Hematopoietic multipotent progenitor cell (in vitro differentiated cells): Measurements from ENCODE around the gene NFILZ. TPM values are rescaled to one million over a fixed set of nuclear protein-coding genes. Genes with fewer than 3 reads are reported as not detected.

Source experiments
- DNase-seq, 3 donors: peaks; one replicate each; pipeline ENCODE4 v3.0.0-alpha.2; 2011 to 2015; ENCODE audit warnings: low read depth in 2 of 3, low spot score in 2 of 3
- total RNA-seq: library from RNA; depleted of rRNA; stranded (reverse); fragments of >200 nt; gene quantifications from one replicate; pipeline ENCODE4 v1.2.3, GENCODE V29; 2012

The NFILZ gene
- total RNA-seq, 1 donor, result not detected

DNA sequence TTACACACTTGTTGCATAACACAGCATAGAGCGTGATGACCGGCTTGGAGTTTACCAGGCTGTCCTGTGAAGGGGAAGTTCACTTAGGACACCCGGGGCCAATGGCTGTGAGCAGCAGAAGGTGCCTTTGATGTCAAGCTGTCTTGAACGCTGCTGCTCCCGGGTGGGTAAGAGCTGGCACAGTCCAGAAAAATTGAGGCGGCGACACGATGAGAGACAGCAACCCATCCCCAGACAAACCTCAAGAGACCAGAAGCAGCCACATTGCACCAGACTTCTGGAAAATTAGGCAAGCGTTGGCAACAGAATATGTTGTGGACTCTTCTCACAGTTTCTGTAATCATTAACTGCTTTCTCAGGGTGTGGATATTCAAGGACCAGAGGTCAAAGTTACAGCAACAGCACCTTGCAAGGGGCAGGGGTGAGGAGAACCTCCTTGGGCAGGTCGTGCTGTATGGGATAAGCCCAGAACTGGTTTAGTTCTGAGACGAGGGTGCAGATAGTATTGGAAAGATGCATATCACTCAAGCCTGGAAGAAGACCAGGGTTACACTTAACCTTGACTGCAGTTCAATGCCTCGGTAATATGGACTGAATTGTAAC, 10.1 kb downstream of the NFILZ start:
- no peak for DNase-seq

DNA sequence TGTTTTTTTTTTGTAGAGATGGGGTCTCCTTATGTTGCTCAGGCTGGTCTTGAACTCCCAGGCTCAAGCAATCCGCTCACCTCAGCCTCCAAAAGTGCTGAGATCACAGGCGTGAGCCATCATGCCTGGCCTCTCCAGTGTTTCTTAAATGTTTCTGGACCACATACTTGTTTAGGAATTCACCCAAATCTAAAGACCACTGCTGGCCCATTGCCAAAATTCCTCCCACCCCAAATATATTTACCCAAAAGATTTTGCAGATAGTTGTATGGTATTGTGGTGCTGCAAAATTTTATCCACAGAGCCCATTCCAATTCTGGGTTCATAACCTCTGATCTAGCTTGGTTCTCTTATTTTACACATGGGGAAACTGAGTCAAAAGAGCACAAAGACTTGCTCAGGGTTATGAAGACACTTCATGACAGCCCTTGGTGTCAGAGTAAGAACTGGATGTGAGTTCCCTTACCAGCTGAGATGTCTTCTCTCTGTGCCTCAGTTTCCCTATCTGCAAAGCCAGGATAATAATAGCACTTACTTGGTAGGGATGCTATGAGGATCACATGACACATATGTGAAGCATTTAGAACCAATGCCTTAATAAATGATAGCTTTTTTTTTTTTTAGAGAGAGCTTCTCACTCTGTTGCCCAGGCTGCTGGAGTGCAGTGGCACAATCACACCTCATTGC, 10.9 kb downstream of the NFILZ start:
- DNase-seq, result no peak

DNA sequence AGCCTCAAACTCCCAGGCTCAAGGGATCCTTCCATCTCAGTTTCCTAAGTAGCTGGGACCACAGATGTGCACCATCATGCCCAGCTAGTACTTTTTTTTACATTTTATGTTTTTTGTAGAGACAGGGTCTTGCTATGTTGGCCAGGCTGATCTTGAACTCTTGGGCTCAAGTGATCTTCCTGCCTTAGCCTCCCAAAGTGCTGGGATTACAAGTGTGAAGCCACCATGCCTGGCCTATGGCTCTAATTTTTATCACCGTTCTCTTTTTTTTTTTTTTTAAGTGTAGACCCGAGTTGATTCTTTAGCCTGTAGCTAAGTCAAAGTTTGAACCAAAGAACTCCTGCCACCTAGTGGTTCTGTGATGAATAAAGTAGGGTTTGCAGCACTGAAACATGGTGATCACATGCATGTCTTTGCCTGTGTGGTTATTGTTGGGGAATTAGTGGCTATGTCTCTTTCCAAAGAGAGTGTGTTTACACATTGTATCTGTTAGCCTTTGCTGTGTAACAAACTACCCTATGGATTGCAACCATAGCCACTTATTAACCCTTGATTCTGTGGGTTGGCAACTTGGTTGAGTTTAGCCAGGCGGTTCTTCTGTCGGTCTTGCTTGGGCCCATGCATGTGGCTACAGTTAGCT, 11.6 kb downstream of the NFILZ start:
- peak in 2 of 3 donors; percentile 61 to 81 for DNase-seq

DNA sequence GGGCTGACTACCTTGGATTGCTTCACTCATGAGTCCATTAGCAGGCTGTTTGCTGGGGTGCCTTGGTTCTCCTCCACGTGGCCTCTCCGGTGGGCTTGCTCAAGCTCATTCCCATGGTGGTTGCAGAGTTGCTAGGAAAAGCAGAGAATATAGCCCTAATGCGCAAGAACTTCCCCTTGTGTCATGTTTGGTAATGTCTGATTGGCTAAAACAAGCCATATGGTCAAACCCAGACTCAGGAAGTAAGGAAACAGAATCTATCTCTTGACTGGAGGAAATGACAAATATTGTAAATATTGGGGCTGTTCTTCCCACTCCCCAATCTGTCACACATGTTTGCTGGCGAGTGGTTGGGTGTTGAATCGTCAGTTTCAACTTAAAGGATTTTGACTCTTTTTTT, 12.1 kb downstream of the NFILZ start:
- no peak for DNase-seq

DNA sequence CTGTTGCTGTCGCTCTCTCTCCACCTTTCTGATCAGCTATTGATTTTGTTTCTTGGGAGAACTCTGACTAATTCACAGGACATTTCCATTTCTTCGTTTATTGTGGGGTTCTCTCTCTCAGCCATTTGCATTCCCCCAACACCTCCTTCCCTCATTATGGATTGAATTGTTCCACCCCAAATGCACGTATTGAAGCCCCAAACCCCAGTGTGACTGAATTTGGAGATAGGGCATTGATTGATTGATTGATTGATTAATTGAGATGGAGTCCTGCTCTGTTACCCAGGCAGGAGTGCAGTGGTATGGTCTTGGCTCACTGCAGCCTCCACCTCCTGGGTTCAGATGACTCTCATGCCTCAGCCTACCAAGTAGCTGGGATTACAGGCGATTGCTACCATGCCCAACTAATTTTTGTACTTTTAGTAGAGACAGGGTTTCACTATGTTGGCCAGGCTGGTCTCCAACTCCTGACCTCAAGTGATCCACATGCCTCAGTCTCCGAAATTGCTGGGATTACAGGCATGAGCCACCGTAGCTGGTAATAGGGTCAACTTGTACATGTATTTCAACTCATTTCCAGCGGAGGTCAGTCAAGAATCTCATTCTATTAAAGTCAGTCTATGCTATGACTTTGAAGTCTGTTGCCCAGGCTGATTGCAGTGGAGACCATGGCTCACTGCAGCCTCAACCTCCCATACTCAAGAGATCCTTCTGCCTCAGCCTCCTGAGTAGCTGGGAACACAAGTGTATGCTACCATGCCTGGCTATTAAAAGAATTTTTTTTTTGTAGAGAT, 13.6 kb downstream of the NFILZ start:
- peak in 1 of 3 donors; percentile 26 for DNase-seq

DNA sequence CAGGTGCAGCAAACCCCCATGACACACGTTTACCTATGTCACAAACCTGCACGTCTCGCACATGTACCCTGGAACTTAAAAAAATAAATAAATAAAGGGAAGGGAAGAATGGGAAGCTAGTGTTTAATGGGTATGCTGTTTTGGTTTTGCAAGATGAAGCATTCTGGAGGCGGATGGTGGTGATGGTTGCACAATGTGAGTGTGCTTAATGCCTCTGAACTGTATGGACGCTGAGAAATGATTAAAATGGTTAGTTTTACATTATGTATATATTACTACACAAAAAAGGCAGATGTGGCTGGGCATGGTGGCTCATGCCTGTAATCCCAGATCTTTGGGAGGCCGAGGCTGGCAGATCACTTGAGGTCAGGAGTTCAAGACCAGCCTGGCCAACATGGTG, 17.8 kb downstream of the NFILZ start:
- DNase-seq, result no peak

DNA sequence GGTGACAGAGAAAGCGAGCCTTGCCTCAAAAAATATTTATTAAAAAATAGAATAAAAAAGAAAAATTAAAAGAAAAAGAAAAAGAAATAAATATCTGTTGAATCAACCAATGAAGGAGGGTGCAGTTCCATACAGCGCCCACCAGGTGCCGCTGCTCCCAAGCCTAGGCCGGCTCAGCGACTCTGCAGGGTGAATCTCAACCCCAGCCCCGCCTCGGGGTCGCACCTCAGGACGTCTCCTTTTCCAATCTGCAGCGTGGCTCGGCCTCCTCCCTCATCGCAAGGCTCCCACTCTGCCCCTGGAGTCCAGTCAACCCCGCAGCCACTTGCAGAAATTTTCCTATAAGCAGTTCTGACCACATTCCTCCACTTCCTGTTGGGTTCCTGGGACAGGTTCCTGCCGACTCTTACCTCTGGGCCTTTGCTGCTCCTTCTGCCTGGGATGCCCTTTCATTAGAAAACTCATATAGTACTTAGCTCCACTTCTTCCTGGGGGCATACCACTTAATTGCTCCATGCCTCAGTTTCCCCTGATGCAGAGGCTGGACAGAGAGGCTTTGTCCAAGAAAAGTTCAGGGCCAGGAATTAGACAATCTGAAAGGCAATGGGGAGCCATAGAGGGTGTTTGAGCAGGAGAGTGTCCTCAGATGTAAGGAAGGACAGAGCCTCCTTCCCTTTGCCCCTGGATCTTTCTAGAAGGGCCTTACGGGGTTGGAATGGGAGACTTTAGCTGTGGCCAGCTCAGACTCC, 24.3 kb downstream of the NFILZ start:
- DNase-seq, result peak; percentile 53 to 69 (median 64)

DNA sequence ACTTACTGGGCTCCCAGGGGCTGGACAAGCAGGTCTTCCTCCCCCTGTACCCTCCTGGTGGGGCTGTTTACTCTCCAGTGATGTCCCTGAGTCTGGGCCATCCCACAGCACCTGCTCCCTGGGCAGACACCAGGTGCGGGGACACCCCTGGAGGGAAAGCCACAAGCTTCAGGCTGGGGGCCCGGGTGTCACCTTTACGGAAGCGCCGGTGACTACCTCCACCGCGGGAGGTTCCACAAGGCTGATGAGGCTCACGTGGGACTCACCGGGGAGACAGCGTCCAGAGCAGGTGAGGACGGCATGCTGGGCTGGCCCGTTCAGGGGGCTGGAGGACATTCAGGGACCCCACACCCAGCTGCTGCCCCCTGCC, 24.9 kb downstream of the NFILZ start:
- DNase-seq, result no peak

DNA sequence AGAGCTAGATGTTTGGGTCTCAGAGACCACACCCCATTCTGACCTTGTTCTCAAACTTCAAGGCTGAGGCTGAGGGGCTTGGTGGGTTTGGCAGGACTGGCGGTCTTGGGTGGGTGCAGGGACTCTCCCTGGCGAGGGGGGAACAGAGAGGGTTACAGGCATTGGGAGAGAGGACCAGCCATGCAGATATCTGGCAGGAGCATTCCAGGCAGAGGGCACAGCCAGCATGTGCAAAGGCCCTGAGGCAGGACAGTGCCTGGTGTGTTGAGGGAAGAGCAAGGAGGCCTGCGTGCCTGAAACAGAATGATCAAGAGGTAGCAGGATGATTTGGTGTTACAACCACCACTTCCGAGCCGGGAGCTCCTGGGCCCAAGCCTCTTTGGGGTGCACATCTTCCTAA, 27.4 kb downstream of the NFILZ start:
- DNase-seq, result no peak

DNA sequence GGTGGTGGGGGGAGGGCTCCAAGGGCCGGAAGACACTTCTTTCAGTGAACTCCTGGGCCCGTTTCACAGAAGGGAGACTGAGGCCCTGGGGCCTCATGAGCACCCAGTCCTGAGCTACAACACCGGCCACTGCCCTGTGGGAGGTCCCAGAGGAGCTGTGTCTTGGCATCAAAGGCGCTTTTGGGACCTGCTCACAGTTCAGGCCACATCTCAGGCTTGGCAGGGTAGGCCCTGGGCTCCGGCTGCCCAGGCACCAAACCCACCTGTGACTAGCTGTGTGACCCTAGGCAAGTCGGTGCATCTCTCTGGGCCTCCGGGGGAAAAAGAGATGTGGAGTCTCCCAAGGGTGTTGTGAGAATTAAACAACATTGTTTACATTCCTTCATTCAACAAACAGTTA, 29.5 kb downstream of the NFILZ start:
- DNase-seq, result no peak

DNA sequence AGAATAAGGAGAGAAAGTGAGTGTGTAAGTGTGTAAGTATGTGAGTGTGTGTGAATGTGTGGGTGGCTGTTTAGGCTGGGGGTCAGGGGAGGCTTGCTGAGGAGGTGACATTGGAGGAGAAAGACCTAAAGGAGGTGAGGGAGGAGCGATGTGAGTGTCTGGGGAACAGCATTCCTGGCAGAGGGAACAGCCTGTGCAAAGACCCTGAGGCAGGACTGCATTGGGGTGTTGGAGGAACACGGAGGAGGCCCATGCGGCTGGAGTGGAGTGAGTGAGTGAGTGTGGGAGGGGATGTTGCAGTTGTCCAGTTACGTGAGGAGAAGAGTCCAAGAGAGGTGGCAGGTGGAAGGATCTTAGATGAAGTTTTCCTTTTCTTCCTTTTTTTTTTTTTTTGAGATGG, 31.8 kb downstream of the NFILZ start:
- no peak for DNase-seq

DNA sequence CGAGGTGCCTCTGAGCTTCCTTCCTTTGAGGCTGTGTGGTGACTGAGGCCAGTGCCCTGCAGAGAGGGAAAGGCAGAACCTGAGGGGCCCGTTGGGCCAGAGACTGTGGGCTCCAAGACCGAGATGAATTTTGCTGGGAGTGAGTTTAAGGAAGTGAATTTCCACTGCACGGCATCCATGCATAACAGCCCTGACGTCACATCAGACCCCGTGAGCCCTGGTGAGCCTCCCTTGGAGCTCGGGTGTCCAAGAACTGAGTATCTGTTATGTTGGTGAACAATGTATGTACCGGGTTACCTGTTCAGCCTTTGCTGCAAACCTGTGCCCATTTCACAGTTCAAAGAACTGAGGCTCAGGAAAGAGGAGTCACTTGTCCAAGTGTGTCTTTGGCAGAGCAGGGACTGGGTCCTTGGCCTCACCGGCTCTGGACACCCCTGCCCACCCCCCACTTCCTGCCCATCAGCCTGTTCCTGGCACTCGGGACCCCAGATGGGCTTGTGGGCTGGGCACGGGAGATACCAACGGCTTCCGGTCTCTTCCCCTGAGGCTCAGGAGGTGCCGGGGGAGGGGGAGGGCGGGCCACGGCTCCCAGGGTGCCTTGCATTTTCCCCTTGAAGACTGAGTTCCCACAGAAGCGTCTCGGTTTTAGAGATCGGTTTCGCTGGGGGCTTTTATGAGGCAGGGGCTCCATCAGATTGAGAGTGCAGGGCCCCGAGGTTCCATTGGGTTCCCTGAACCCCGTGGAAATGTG, 33.7 kb downstream of the NFILZ start:
- DNase-seq, result peak in 2 of 3 donors; percentile 28 to 36

DNA sequence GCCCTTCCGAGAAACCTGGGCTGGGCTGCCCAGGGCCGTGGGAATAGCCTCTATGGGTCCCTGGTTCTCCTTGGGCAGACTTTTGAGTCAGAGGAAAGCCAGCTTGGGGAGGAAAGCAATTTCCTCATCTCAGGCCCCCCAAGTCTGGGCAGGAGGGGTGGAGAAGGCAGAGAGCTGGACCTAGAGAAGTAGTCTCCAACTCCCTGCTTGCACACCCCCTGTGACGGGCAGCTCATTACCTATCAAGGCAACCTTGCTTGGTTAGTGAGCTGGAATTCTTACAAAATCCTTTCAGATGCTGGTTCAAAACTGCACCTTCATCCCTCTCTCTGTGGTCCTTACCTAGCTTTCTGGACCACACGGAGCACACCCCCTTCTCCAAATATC, 34.2 kb downstream of the NFILZ start:
- no peak for DNase-seq

DNA sequence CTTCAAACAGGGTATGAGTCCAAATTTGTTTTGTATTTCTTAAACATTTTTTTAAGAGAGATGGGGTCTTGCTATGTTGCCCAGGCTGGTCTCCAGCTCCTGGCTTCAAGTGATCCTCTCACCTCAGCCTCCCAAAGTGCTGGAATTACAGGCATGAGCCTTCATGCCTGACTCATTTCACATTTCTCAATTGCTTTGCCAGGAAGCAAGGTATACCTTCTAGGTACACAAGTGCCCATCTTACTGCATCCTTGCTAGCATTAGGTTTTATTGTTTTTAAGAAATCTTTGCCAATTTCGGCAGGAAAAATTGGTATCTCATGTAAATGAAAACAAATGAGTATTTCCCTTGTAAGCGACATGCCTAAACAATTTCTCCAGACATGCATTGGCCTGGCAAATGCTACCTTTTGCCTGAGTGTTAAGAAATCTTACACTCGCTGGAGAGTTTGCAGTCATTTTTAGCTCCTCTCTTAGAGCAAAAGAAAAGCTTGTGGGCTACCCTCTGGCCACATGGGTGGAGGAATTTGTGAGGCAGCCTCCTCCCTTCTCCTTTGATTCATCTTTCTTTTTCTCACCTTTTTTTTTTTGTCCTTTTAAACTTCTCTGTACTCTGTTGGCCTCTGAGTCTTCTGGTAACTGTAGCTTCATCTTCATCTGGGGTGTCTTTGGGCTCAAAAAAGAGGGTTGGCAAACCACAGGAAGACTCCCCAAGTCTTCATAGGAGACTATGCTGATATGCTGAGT, 35.2 kb downstream of the NFILZ start:
- DNase-seq, result no peak

DNA sequence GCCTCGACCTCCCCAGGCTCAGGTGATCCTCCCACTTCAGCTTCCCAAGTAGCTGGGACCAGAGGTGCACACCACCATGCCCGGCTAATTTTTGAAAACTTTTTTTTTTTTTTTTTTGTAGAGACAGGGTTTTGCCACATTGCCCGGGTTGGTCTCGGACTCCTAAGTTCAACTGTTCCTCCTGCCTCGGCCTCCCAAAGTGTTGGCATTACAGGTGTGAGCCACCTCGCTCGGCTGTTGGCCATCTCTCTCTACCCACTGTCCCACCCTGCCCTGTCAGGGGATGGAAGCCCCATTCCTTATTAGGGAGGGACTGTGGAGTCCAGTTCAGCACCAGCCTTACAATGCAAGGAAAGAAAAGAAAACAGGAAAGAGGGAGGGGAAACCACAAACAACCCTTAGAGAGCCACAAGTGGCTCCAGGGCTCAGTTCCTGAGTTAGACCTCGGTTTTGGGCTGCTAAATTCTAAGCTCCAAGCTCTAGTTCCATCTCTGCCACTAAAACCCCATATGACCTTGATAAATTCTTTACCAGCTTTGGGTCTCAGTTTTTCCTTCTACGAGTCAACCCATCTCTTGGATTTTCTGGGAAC, 36.5 kb downstream of the NFILZ start:
- no peak for DNase-seq

DNA sequence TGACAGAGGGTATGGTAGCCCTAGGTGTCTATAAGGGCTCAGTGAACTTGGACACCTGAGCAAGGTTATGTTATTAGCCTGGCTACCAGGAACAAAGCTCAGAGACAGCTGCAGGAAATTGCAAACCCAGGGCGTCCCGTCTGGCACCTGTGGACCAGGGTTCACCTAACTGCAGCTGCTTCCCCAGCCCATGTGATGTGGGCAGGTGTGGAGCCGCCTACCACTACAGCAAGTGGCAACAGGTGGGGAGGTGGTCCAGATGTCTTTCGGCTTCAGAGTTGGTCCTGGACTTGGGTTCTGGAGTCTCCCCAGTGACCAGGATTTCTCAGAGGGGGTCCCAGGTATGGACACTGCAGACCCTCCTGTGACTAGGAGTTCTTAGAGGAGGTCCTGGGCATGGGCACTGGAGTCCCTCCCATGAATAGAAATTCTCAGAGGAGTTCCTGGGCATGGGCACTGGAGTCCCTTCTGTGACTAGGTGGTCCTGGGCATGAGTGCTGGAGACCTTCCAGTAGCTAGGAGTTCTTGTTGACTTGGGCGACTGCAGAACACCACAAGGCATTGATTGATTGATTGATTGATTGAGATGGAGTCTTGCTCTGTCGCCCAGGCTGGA, 43.0 kb downstream of the NFILZ start:
- no peak for DNase-seq

DNA sequence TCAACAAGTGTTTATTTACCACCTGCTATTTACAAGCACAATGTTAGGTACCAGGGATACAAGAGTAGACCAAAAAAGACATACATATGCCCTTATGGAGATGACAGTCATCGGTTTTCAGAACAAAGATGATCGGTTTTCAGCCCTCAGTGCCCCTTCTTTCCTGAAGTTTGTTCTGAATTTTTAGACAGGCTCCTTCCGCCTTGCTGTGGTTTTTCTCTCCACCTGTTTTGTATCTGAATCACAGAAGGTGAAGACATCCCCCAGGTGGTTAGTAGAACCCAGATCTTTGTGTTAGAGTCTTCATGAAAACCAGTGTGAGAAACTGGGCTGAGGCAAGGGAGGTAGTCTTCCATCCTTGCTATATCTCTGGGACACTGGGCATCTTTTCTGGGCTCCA, 44.6 kb downstream of the NFILZ start:
- DNase-seq, result no peak

DNA sequence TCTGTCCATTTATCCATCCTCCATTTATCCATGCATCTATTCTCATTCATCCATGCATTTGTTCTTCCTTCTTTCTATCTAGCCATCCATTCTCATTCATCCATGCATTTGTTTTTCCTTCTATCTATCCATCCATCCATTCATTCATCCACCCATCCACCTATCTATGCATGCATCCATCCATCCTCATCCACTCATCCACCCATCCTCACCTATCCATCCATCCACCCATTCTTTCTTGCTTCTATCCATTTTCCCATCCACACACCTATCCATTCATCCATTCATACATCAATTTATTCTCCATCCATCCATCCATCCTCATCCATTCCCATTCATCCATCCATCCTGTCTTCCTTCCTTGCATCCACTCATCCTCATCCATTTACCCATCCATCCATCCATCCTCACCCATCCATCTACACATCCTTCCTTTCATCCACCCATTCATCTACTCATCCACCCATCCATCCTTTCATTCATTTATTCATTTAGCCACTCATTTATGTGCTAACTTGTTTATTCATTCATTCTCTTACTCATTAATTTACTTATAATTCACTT, 47.9 kb downstream of the NFILZ start:
- no peak for DNase-seq
